Astrocyte of the spinal cord (primary cell): ENCODE results near the gene DDR1.
"Not testable (repeated sequence)": the region's sequence is repeated elsewhere in the genome, so short reads cannot be mapped to it uniquely, and the experiment has no call there.

Source experiments
- DNase-seq: peaks from one replicate; pipeline ENCODE4 v3.0.0; 2011; ENCODE audit warnings: low read depth, low spot score
- H3K4me3 ChIP-seq: 2 replicates; pipeline ENCODE4 v1.5.1; 2011; ENCODE audit warnings: low read depth, mild to moderate bottlenecking, low read length, moderate library complexity
- in situ Hi-C: cut with HindIII; loops from 2 replicates; pipeline ENCODE4 v1.10.0; 2017; ENCODE audit warnings: low sequenced_read_pairs
- TF ChIP-seq, protein P1 (sequence below): IDR thresholded peaks from 2 replicates; pipeline ENCODE4 v1.5.1; 2012; ENCODE audit warnings: low read depth, mild to moderate bottlenecking, low read length, inconsistent platforms

DDR1 gene

DNA sequence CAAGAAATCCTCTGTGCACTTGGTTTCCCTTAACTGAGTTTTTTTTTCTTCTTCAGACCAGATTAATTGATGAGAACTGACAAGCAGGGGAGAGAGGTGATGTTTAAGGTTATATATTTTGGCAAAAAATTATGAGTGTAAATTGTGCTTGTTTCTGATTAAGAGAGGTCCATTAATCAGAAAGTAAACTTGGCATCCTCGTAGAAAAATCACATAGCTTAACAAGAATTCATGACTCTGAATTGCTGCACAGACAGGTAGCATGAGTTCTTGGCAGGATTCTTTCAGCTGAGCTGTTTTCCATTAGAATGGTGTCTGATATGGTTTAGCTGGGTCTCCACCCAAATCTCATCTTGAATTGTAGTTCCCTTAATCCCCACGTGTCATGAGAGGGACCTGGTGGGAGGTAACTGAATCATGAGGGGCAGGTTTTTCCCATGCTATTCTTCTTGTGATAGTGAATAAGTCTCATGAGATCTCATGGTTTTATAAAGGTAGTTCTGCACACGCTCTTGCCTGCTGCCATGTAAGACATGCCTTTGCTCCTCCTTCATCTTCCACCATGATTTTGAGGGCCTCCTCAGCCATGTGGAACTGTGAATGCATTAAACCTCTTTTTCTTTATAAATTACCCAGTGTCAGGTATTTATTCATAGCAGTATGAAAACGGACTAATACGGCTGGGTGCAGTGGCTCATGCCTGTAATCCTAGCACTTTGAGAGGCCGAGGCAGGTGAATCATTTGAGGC, 34.2 kb upstream of the DDR1 start:
- H3K4me3 ChIP-seq = no peak overlapping the region
- no peak for DNase-seq
- TF ChIP-seq, protein P1, sequence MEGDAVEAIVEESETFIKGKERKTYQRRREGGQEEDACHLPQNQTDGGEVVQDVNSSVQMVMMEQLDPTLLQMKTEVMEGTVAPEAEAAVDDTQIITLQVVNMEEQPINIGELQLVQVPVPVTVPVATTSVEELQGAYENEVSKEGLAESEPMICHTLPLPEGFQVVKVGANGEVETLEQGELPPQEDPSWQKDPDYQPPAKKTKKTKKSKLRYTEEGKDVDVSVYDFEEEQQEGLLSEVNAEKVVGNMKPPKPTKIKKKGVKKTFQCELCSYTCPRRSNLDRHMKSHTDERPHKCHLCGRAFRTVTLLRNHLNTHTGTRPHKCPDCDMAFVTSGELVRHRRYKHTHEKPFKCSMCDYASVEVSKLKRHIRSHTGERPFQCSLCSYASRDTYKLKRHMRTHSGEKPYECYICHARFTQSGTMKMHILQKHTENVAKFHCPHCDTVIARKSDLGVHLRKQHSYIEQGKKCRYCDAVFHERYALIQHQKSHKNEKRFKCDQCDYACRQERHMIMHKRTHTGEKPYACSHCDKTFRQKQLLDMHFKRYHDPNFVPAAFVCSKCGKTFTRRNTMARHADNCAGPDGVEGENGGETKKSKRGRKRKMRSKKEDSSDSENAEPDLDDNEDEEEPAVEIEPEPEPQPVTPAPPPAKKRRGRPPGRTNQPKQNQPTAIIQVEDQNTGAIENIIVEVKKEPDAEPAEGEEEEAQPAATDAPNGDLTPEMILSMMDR = no peak
- in situ Hi-C loops = no loop called here

DNA sequence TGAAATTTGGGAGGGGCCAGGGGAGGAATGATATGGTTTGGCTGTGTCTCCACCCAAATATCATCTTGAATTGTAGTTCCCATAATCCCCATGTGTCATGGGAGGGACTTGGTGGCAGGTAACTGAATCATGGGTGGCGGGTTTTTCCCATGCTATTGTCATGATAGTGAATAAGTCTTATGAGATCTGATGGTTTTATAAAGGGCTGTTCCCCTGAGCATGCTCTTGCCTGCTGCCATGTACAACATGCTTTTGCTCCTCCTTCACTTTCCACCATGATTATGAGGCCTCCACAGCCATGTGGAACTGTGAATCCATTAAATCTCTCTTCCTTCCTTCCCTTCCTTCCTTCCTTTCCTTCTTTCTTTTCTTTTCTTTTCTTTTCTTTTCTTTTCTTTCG, 31.9 kb upstream of the DDR1 start:
- H3K4me3 ChIP-seq, in situ Hi-C loops, DNase-seq: not testable (repeated sequence)

- in situ Hi-C loops = no loop called here
- TF ChIP-seq, protein P1 = no peak
- no peak for DNase-seq
- H3K4me3 ChIP-seq = no peak overlapping the region
These were observed 29.9 kb upstream of the DDR1 start for GRCh38 chr6:30854285-30855040.

- in situ Hi-C loops = no loop called here
- TF ChIP-seq, protein P1 = no peak
- DNase-seq = no peak
These were observed 28.8 kb upstream of the DDR1 start for GRCh38 chr6:30855429-30856075.

GRCh38 chr6:30857112-30857511, 27.2 kb upstream of the DDR1 start:
- no peak overlapping the region for H3K4me3 ChIP-seq
- no peak for DNase-seq
- in situ Hi-C loops = no loop called here
- TF ChIP-seq, protein P1 = no peak

More at GRCh38 chr6:30855429-30856075, 28.8 kb upstream of the DDR1 start:
- H3K4me3 ChIP-seq = no peak overlapping the region

- no peak for DNase-seq
- TF ChIP-seq, protein P1 = no peak
- no peak overlapping the region for H3K4me3 ChIP-seq
- in situ Hi-C loops = no loop called here
These were observed 26.8 kb upstream of the DDR1 start for GRCh38 chr6:30857549-30857948.

DNA sequence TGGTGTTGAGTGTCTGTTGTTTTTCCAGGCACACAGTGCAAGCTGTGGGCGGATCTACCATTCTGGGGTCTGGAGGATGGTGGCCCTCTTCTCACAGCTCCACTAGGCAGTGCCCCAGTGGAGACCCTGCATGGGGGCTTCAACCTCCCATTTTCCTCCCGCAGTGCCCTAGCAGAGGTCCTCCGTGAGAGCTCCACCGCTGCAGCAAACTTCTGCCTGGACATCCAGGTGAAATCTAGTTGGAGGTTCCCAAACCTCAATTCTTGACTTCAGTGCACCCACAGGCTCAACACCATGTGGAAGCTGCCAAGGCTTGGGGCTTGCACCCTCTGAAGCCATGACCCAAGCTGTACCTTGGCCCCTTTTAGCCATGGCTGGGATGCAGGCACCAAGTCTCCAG, 24.6 kb upstream of the DDR1 start:
- H3K4me3 ChIP-seq, DNase-seq, in situ Hi-C loops: not testable (repeated sequence)
